ENCODE data around the gene PDIK1L. TPM values are rescaled to one million over a fixed set of nuclear protein-coding genes. Genes with fewer than 3 reads are reported as not detected.
A peak's percentile ranks its signal among the peaks of the same experiment; 100 is the strongest.

The PDIK1L gene
- total and polyA plus RNA-seq, 2 experiments from 2014 or later = 2.6 to 16.8 TPM

GRCh38 chr1:26158908-26159742 is 47.5 kb downstream of the PDIK1L start, which contains the start of gene FAM110D:
TSS of gene FAM110D (plus strand) at chr1:26159079. CDS start at chr1:26161292, 2,213 bp downstream.
- DNase-seq (ENCODE audit: low spot score) = no peak
- H2AFZ ChIP-seq = no peak within 1 kb of the TSS
- no peak within 1 kb of the TSS for H3K27ac ChIP-seq
- no peak within 1 kb of the TSS for H3K4me3 ChIP-seq
- H3K4me1 ChIP-seq (ENCODE audit: insufficient read depth) = peaks cover 14% of the 10 kb centered on the region
- peaks cover 28% of the 10 kb centered on the region for H3K27me3 ChIP-seq
- no peaks in the 10 kb centered on the region for H3K36me3 ChIP-seq (replicated peaks; ENCODE audit: insufficient read depth, low read depth)
- 49% methylated on average over 6 of the region's 6 CpGs for WGBS (ENCODE audit: low lambda C conversion rate, missing lambda C conversion rate)
- H3K79me2 ChIP-seq = no peaks in the 10 kb centered on the region
- TF ChIP-seq EZH2phosphoT487 (IDR thresholded peaks at IDR 0.05; ENCODE audit: low read depth, severe bottlenecking, unreplicated experiment) (no peak), EZH2 (IDR thresholded peaks at IDR 0.05; ENCODE audit: borderline replicate concordance) (no peak)
- TF ChIP-seq, protein P1, sequence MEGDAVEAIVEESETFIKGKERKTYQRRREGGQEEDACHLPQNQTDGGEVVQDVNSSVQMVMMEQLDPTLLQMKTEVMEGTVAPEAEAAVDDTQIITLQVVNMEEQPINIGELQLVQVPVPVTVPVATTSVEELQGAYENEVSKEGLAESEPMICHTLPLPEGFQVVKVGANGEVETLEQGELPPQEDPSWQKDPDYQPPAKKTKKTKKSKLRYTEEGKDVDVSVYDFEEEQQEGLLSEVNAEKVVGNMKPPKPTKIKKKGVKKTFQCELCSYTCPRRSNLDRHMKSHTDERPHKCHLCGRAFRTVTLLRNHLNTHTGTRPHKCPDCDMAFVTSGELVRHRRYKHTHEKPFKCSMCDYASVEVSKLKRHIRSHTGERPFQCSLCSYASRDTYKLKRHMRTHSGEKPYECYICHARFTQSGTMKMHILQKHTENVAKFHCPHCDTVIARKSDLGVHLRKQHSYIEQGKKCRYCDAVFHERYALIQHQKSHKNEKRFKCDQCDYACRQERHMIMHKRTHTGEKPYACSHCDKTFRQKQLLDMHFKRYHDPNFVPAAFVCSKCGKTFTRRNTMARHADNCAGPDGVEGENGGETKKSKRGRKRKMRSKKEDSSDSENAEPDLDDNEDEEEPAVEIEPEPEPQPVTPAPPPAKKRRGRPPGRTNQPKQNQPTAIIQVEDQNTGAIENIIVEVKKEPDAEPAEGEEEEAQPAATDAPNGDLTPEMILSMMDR (IDR thresholded peaks at IDR 0.05; ENCODE audit: poor library complexity) = no peak
- H3K4me2 ChIP-seq = peak within 1 kb of the TSS; percentile 24
- H3K9me3 ChIP-seq (ENCODE audit: low read depth) = no peaks in the 10 kb centered on the region
- no peaks in the 10 kb centered on the region for H4K20me1 ChIP-seq (ENCODE audit: insufficient read depth, poor library complexity, severe bottlenecking)
- no peaks in the 10 kb centered on the region for H3K9me2 ChIP-seq (replicated peaks; ENCODE audit: insufficient read depth)

DNA sequence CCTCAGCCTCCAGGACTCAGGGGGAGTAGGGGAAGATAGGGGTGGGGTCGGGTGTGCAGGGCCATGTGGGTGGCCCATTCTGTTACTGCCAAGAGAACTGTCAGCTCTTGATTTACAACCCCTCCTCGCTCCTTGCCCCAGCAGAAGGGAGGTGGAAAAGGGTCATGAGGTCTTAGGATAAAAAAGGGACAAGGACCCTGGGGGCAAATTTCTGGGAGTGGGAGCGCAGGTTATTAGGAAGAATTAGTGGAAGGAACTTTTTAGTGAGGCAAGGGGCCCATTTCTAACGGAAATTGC is 48.1 kb downstream of the PDIK1L start:
- H2AFZ ChIP-seq = no peak overlapping the region
- no peak for TF ChIP-seq EZH2phosphoT487 (IDR thresholded peaks at IDR 0.05; ENCODE audit: low read depth, severe bottlenecking, unreplicated experiment)
- no peak for TF ChIP-seq EZH2 (IDR thresholded peaks at IDR 0.05; ENCODE audit: borderline replicate concordance)
- TF ChIP-seq, protein P1 (IDR thresholded peaks at IDR 0.05; ENCODE audit: poor library complexity) = no peak
- peaks cover 25% of the 10 kb centered on the region for H3K27me3 ChIP-seq
- no peaks in the 10 kb centered on the region for H3K36me3 ChIP-seq (replicated peaks; ENCODE audit: insufficient read depth, low read depth)
- H3K9me3 ChIP-seq (ENCODE audit: low read depth) = no peaks in the 10 kb centered on the region
- H3K4me3 ChIP-seq = no peak overlapping the region
- H3K27ac ChIP-seq = no peak overlapping the region
- WGBS (ENCODE audit: low lambda C conversion rate, missing lambda C conversion rate) = 64% methylated on average over 4 of the region's 4 CpGs
- H3K4me2 ChIP-seq = no peak overlapping the region
- H3K4me1 ChIP-seq (ENCODE audit: insufficient read depth) = peaks cover 14% of the 10 kb centered on the region
- H3K79me2 ChIP-seq = no peaks in the 10 kb centered on the region
- no peaks in the 10 kb centered on the region for H4K20me1 ChIP-seq (ENCODE audit: insufficient read depth, poor library complexity, severe bottlenecking)
- no peak for DNase-seq (ENCODE audit: low spot score)
- no peaks in the 10 kb centered on the region for H3K9me2 ChIP-seq (replicated peaks; ENCODE audit: insufficient read depth)

GRCh38 chr1:26160527-26161414 is 49.1 kb downstream of the PDIK1L start:
- 43% methylated on average over 16 of the region's 18 CpGs for WGBS (ENCODE audit: low lambda C conversion rate, missing lambda C conversion rate)
- no peaks in the 10 kb centered on the region for H3K36me3 ChIP-seq (replicated peaks; ENCODE audit: insufficient read depth, low read depth)
- H3K9me2 ChIP-seq (replicated peaks; ENCODE audit: insufficient read depth) = no peaks in the 10 kb centered on the region

More at GRCh38 chr1:26160527-26161414, 49.1 kb downstream of the PDIK1L start:
- no peaks in the 10 kb centered on the region for H3K79me2 ChIP-seq
- H3K9me3 ChIP-seq (ENCODE audit: low read depth) = no peaks in the 10 kb centered on the region
- TF ChIP-seq, protein P1 (IDR thresholded peaks at IDR 0.05; ENCODE audit: poor library complexity) = no peak
- TF ChIP-seq EZH2 (IDR thresholded peaks at IDR 0.05; ENCODE audit: borderline replicate concordance) (no peak), EZH2phosphoT487 (IDR thresholded peaks at IDR 0.05; ENCODE audit: low read depth, severe bottlenecking, unreplicated experiment) (no peak)
- H3K4me2 ChIP-seq = peak overlapping the region; percentile 97
- H3K27ac ChIP-seq = no peak overlapping the region
- H3K4me1 ChIP-seq (ENCODE audit: insufficient read depth) = peaks cover 20% of the 10 kb centered on the region
- no peak for DNase-seq (ENCODE audit: low spot score)
- peak overlapping the region; percentile 27 for H3K4me3 ChIP-seq
- peak overlapping the region; percentile 83 for H2AFZ ChIP-seq
- H4K20me1 ChIP-seq (ENCODE audit: insufficient read depth, poor library complexity, severe bottlenecking) = no peaks in the 10 kb centered on the region
- peaks cover 17% of the 10 kb centered on the region for H3K27me3 ChIP-seq
